K562 (cell line): ENCODE data around the gene RREB1. TPM values are rescaled to one million over a fixed set of nuclear protein-coding genes. Genes with fewer than 3 reads are reported as not detected.

Experiments used
- BCL6 ChIP-seq: fragments of 250-450 bp; sonication (Bioruptor Pico); IDR thresholded peaks from 2 replicates; pipeline ENCODE4 v1.4.0; 2020
- C11orf30 ChIP-seq: fragments of 450-650 bp; IDR thresholded peaks from 2 replicates; pipeline ENCODE4 v1.6.1; 2016; ENCODE audit warnings: low read depth, mild to moderate bottlenecking
- CHCHD3 ChIP-seq: fragments of 250-450 bp; sonication (Bioruptor Pico); IDR thresholded peaks from 2 replicates; pipeline ENCODE4 v2.1.2; 2022; ENCODE audit warnings: mild to moderate bottlenecking
- DMBX1 ChIP-seq: fragments of 250-450 bp; sonication (Bioruptor Pico); IDR thresholded peaks from 2 replicates; pipeline ENCODE4 v1.8.0; 2022; ENCODE audit warnings: inconsistent platforms, mild to moderate bottlenecking, moderate library complexity, borderline replicate concordance
- FOXA3 ChIP-seq, 2 experiments: fragments of 450-650 bp in 1 of 2; sonication (generic) in 1 of 2; formaldehyde crosslinking; IDR thresholded peaks in 1 of 2; conservative IDR thresholded peaks in 1 of 2; 2 replicates each; pipeline versions ENCODE4 v1.4.0 to v1.8.0; 2020 to 2022; ENCODE audit warnings: mild to moderate bottlenecking in 2 of 2, missing genetic modification reagents in 1 of 2
- HNRNPH1 ChIP-seq: fragments of 200-400 bp; formaldehyde crosslinking; optimal IDR thresholded peaks from 2 replicates; pipeline ENCODE3; 2017; ENCODE audit warnings: low read depth, mild to moderate bottlenecking, low read length, moderate library complexity
- ILK ChIP-seq: fragments of 450-650 bp; IDR thresholded peaks from 2 replicates; pipeline ENCODE4 v1.6.1; 2016; ENCODE audit warnings: missing genetic modification characterization, low read depth, mild to moderate bottlenecking, missing compliant biosample characterization, moderate library complexity, borderline replicate concordance
- PML ChIP-seq: IDR thresholded peaks from 2 replicates; pipeline ENCODE4 v1.6.1; 2012; ENCODE audit warnings: low read length, inconsistent platforms
- PPARD ChIP-seq: fragments of 250-450 bp; sonication (Bioruptor Pico); IDR thresholded peaks from 2 replicates; pipeline ENCODE4 v1.8.0; 2022; ENCODE audit warnings: inconsistent platforms, mild to moderate bottlenecking, moderate library complexity
- RFX7 ChIP-seq: fragments of 250-450 bp; sonication (Bioruptor Pico); IDR thresholded peaks from 2 replicates; pipeline ENCODE4 v1.5.1; 2021; ENCODE audit warnings: mild to moderate bottlenecking
- SP2 ChIP-seq: IDR thresholded peaks from 2 replicates; pipeline ENCODE4 v1.6.1; 2011; ENCODE audit warnings: mild to moderate bottlenecking, low read depth, low read length, moderate library complexity; ENCODE audit not compliant: poor library complexity, severe bottlenecking; ENCODE audit errors: extremely low read depth
- SREBF2 ChIP-seq: sonication (generic); formaldehyde crosslinking; IDR thresholded peaks from 2 replicates; pipeline ENCODE4 v1.4.0; 2020; ENCODE audit warnings: mild to moderate bottlenecking, missing genetic modification reagents
- SRSF1 ChIP-seq: fragments of 200-400 bp; formaldehyde crosslinking; IDR thresholded peaks from 2 replicates; pipeline ENCODE4 v1.6.1; 2017; ENCODE audit warnings: mild to moderate bottlenecking, low read depth, low read length, moderate library complexity
- SRSF9 ChIP-seq: fragments of 200-400 bp; formaldehyde crosslinking; IDR thresholded peaks from 2 replicates; pipeline ENCODE4 v1.6.1; 2017; ENCODE audit warnings: low read depth, low read length, borderline replicate concordance
- TAF1 ChIP-seq: IDR thresholded peaks from 2 replicates; pipeline ENCODE4 v1.6.1; 2011; ENCODE audit warnings: mild to moderate bottlenecking, low read length, moderate library complexity; ENCODE audit not compliant: insufficient read depth, control insufficient read depth, severe bottlenecking; ENCODE audit errors: extremely low read depth
- ZBED1 ChIP-seq: IDR thresholded peaks from 2 replicates; pipeline ENCODE4 v1.6.1; 2014
- ZKSCAN1 ChIP-seq: fragments of 150-350 bp; IDR thresholded peaks from 2 replicates; pipeline ENCODE4 v1.6.1; 2016; ENCODE audit warnings: low read depth, low read length
- ZNF165 ChIP-seq: fragments of 250-450 bp; sonication (Bioruptor Pico); IDR thresholded peaks from 2 replicates; pipeline ENCODE4 v1.4.0; 2020; ENCODE audit warnings: borderline replicate concordance
- ZNF23 ChIP-seq: fragments of 250-450 bp; sonication (Bioruptor Pico); IDR thresholded peaks from 2 replicates; pipeline ENCODE4 v1.4.0; 2020; ENCODE audit warnings: mild to moderate bottlenecking
- polyA plus RNA-seq, 8 experiments: library from polyadenylated mRNA; depleted of rRNA in 4 of 8; stranded (reverse) in 5 of 8; unstranded in 3 of 8; fragments of >200 nt; fragmentation: Nextera tagmentation in 2 of 8; fragmentation: Illumina TruSeq in 1 of 8; extraction: Ambion mirVana in 2 of 8; extraction: Trizol in 1 of 8; gene quantifications; 2 replicates each; pipeline versions ENCODE4 v1.2.1 to v1.2.3, GENCODE V29; 2011 to 2014; ENCODE audit warnings: inconsistent platforms in 1 of 8, missing spikeins in 1 of 8
- total RNA-seq, 7 experiments: library from RNA; depleted of rRNA in 6 of 7; stranded (reverse); fragments of >200 nt in 6 of 7; fragmentation: Illumina TruSeq in 2 of 7; extraction: Trizol in 2 of 7; gene quantifications; 2 replicates each; pipeline versions ENCODE4 v1.2.1 to v1.2.3, GENCODE V29; 2011 to 2021; ENCODE audit warnings: low replicate concordance in 1 of 7
- TF ChIP-seq, protein P1 (sequence below): fragments of 450-650 bp; formaldehyde crosslinking; IDR thresholded peaks from 2 replicates; pipeline ENCODE4 v1.4.0; 2020; ENCODE audit warnings: mild to moderate bottlenecking, mixed read lengths
- TF ChIP-seq, protein P2 (sequence below): fragments of 250-450 bp; sonication (Bioruptor Pico); IDR thresholded peaks from 2 replicates; pipeline ENCODE4 v1.4.0; 2020; ENCODE audit warnings: mild to moderate bottlenecking
- TF ChIP-seq, protein P3 (sequence below), 2 experiments: fragments of 450-650 bp in 1 of 2; sonication (generic) in 1 of 2; formaldehyde crosslinking in 1 of 2; IDR thresholded peaks in 1 of 2; conservative IDR thresholded peaks in 1 of 2; 2 replicates each; pipeline versions ENCODE4 v1.6.1 to v1.8.1; 2016 to 2023; ENCODE audit warnings: mild to moderate bottlenecking in 2 of 2, moderate library complexity in 2 of 2, inconsistent platforms in 1 of 2, missing genetic modification reagents in 1 of 2
- TF ChIP-seq, protein P4 (sequence below): sonication (generic); formaldehyde crosslinking; IDR thresholded peaks from 2 replicates; pipeline ENCODE4 v1.8.1; 2023; ENCODE audit warnings: mild to moderate bottlenecking, missing genetic modification reagents

Gene RREB1
- total and polyA plus RNA-seq, 9 of the 15 experiments (the other 6 are each of a cell fraction or from before 2014, with no cell fraction given) = 3.3 to 64.2 (median 19.3) TPM

DNA sequence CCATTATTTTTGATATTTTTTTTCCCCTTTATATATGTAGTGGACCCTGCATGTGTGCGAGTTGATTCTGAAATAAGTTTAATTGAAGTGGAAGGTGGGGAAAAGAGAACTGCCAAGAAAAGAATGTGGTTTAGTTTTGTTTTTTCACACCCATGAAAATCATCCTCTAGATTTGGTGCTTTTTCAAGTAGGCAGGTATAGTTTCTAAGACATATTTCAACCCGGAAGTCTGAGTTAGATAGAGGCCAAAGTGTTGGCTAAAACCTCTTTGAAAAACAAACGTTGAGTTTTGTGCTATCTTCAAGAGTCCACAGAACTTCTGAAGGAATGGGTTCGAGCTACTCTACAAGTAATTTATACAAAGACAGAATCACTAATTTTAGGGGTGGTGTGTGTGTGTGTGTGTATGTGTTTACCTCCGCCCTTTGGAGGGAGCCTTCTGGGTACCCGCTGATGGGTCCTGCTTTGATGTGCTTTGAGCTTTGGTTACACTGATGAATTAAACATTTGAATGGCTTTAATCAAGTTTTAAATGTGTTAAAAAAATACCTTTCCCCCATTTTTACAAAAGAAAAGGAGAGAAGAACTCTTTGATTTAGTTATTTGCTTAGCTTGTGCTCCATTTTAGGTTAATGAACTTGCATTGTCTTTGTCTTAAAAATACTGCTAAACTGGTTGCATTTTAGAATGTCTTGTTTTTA is 2.5 kb downstream of the RREB1 start (continued):
- TF ChIP-seq, protein P1, sequence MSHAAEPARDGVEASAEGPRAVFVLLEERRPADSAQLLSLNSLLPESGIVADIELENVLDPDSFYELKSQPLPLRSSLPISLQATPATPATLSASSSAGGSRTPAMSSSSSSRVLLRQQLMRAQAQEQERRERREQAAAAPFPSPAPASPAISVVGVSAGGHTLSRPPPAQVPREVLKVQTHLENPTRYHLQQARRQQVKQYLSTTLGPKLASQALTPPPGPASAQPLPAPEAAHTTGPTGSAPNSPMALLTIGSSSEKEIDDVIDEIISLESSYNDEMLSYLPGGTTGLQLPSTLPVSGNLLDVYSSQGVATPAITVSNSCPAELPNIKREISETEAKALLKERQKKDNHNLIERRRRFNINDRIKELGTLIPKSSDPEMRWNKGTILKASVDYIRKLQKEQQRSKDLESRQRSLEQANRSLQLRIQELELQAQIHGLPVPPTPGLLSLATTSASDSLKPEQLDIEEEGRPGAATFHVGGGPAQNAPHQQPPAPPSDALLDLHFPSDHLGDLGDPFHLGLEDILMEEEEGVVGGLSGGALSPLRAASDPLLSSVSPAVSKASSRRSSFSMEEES (CRISPR knock-in tag) = no peak
- TF ChIP-seq ZKSCAN1 = no peak
- TF ChIP-seq DMBX1 (CRISPR knock-in tag) = 0 out of 2 replicates have a peak, but pooled peaks have one; percentile 29
- TF ChIP-seq, protein P2, sequence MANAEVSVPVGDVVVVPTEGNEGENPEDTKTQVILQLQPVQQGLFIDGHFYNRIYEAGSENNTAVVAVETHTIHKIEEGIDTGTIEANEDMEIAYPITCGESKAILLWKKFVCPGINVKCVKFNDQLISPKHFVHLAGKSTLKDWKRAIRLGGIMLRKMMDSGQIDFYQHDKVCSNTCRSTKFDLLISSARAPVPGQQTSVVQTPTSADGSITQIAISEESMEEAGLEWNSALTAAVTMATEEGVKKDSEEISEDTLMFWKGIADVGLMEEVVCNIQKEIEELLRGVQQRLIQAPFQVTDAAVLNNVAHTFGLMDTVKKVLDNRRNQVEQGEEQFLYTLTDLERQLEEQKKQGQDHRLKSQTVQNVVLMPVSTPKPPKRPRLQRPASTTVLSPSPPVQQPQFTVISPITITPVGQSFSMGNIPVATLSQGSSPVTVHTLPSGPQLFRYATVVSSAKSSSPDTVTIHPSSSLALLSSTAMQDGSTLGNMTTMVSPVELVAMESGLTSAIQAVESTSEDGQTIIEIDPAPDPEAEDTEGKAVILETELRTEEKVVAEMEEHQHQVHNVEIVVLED (CRISPR knock-in tag) = no peak
- TF ChIP-seq RFX7 (CRISPR knock-in tag) = no peak
- TF ChIP-seq HNRNPH1 = no peak
- 0 out of 2 replicates have a peak, but pooled peaks have one; percentile 26 for TF ChIP-seq PML
- TF ChIP-seq PPARD (CRISPR knock-in tag) = no peak
- no peak for TF ChIP-seq ZNF165 (CRISPR knock-in tag)
- TF ChIP-seq FOXA3 (CRISPR knock-in tag; conservative IDR thresholded peaks at IDR 0.05 in 1 of 2, IDR thresholded peaks at IDR 0.05 in 1 of 2) = 0 out of 4 replicates have a peak, but pooled peaks of 1 of the 2 experiments have one; percentile 26
- no peak for TF ChIP-seq C11orf30
- no peak for TF ChIP-seq BCL6 (CRISPR knock-in tag)
- TF ChIP-seq, protein P3, sequence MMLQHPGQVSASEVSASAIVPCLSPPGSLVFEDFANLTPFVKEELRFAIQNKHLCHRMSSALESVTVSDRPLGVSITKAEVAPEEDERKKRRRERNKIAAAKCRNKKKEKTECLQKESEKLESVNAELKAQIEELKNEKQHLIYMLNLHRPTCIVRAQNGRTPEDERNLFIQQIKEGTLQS (IDR thresholded peaks at IDR 0.05) = no peak
- TF ChIP-seq, protein P3 (CRISPR knock-in tag; conservative IDR thresholded peaks at IDR 0.05) = 0 out of 2 replicates have a peak, but pooled peaks have one; percentile 40
- TF ChIP-seq SRSF1 = no peak
- TF ChIP-seq SREBF2 (CRISPR knock-in tag) = no peak
- TF ChIP-seq TAF1 = no peak
- TF ChIP-seq SRSF9 = no peak
- TF ChIP-seq SP2 = no peak
- no peak for TF ChIP-seq ZBED1
- TF ChIP-seq ILK (tag) = no peak
- no peak for TF ChIP-seq CHCHD3 (CRISPR knock-in tag)
- TF ChIP-seq, protein P4, sequence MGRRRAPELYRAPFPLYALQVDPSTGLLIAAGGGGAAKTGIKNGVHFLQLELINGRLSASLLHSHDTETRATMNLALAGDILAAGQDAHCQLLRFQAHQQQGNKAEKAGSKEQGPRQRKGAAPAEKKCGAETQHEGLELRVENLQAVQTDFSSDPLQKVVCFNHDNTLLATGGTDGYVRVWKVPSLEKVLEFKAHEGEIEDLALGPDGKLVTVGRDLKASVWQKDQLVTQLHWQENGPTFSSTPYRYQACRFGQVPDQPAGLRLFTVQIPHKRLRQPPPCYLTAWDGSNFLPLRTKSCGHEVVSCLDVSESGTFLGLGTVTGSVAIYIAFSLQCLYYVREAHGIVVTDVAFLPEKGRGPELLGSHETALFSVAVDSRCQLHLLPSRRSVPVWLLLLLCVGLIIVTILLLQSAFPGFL (CRISPR knock-in tag) = no peak
- no peak for TF ChIP-seq ZNF23 (CRISPR knock-in tag)
